Endothelial cell of hepatic sinusoid (primary cell): ENCODE data around the gene DUSP2.

Experiments used
- in situ Hi-C: cut with HindIII; loops from 2 replicates; pipeline ENCODE4 v1.10.0; 2017; ENCODE audit warnings: low sequenced_read_pairs

The DUSP2 gene

GRCh38 chr2:96116879-96117533 lies 28.2 kb downstream of the DUSP2 start:
- in situ Hi-C loops = no loop called here

- in situ Hi-C loops = no loop called here
Measured at GRCh38 chr2:96116424-96116878, 28.8 kb downstream of the DUSP2 start, which contains the start of gene ADRA2B. Gene ADRA2B, minus strand, starts transcription at chr2:96116571. Its CDS starts 422 bp downstream, at chr2:96116149.

GRCh38 chr2:96115631-96116423 lies 29.4 kb downstream of the DUSP2 start:
- in situ Hi-C loops = no loop called here

GRCh38 chr2:96114903-96115581 lies 30.2 kb downstream of the DUSP2 start:
- in situ Hi-C loops = loop anchor here (5.0 kb wide), 1 partner anchor 42 kb away; no protein-coding TSS in a partner anchor

GRCh38 chr2:96114546-96114902 lies 30.7 kb downstream of the DUSP2 start:
- in situ Hi-C loops = loop anchor here (5.0 kb wide), 1 partner anchor 43 kb away; no protein-coding TSS in a partner anchor

- in situ Hi-C loops = loop anchor here (5.0 kb wide), 1 partner anchor 43 kb away; no protein-coding TSS in a partner anchor
Measured at GRCh38 chr2:96113951-96114350, 31.3 kb downstream of the DUSP2 start.

- in situ Hi-C loops = loop anchor here (5.0 kb wide), 1 partner anchor 44 kb away; no protein-coding TSS in a partner anchor
Measured at GRCh38 chr2:96113367-96113677, 31.9 kb downstream of the DUSP2 start.

- in situ Hi-C loops = loop anchor here (5.0 kb wide), 1 partner anchor 45 kb away; no protein-coding TSS in a partner anchor
Measured at GRCh38 chr2:96112501-96113366, 32.5 kb downstream of the DUSP2 start.

- in situ Hi-C loops = loop anchor here (5.0 kb wide), 1 partner anchor 45 kb away; no protein-coding TSS in a partner anchor
Measured at GRCh38 chr2:96111823-96112500, 33.3 kb downstream of the DUSP2 start.

- in situ Hi-C loops = loop anchor here (5.0 kb wide), 1 partner anchor 46 kb away; no protein-coding TSS in a partner anchor
Measured at GRCh38 chr2:96111257-96111640, 34.0 kb downstream of the DUSP2 start.

- in situ Hi-C loops = loop anchor here (5.0 kb wide), 1 partner anchor 47 kb away; no protein-coding TSS in a partner anchor
Measured at GRCh38 chr2:96110621-96111256, 34.5 kb downstream of the DUSP2 start.

- in situ Hi-C loops = loop anchor here (5.0 kb wide), 1 partner anchor 47 kb away; no protein-coding TSS in a partner anchor
Measured at GRCh38 chr2:96109931-96110511, 35.2 kb downstream of the DUSP2 start.

GRCh38 chr2:96109361-96109680 lies 35.9 kb downstream of the DUSP2 start:
- in situ Hi-C loops = no loop called here

- in situ Hi-C loops = no loop called here
Measured at GRCh38 chr2:96108541-96109360, 36.5 kb downstream of the DUSP2 start.

GRCh38 chr2:96108151-96108540 lies 37.1 kb downstream of the DUSP2 start:
- in situ Hi-C loops = no loop called here

GRCh38 chr2:96107708-96108065 lies 37.6 kb downstream of the DUSP2 start:
- in situ Hi-C loops = no loop called here

GRCh38 chr2:96106991-96107707 lies 38.1 kb downstream of the DUSP2 start:
- in situ Hi-C loops = no loop called here
